ENCODE results near the gene CLEC3B. TPM values are rescaled to one million over a fixed set of nuclear protein-coding genes. Genes with fewer than 3 reads are reported as not detected.
A peak's percentile ranks its signal among the peaks of the same experiment; 100 is the strongest.
"Not testable (repeated sequence)": the region's sequence is repeated elsewhere in the genome, so short reads cannot be mapped to it uniquely, and the experiment has no call there.

CLEC3B gene, protein sequence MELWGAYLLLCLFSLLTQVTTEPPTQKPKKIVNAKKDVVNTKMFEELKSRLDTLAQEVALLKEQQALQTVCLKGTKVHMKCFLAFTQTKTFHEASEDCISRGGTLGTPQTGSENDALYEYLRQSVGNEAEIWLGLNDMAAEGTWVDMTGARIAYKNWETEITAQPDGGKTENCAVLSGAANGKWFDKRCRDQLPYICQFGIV
- polyA plus RNA-seq (ENCODE audit: insufficient read length in 4 of 4), result 10 to 100 TPM; 27.0 to 76.6 (median 35.8) TPM

DNA sequence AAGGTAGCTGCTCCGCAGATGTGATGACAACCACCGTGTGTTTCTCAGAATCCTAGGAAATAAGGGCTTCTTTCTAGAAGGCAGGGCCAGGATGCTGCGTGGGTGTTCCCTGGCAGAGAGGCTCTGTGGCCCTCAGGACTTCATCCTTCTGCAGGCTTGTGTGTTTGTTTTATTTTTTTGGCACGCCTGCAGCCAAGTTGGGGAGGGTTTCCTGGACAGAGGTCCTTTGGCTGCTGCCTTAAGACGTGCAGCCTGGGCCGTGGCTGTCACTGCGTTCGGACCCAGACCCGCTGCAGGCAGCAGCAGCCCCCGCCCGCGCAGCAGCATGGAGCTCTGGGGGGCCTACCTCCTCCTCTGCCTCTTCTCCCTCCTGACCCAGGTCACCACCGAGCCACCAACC lies at the start of gene CLEC3B:
CLEC3B (plus strand) TSS at position 266 of the 400 bp plus-strand sequence; CDS start at position 326, 60 bp downstream.
- DNase-seq (ENCODE audit: low read depth in 4 of 4, low spot score in 3 of 4), result no peak

DNA sequence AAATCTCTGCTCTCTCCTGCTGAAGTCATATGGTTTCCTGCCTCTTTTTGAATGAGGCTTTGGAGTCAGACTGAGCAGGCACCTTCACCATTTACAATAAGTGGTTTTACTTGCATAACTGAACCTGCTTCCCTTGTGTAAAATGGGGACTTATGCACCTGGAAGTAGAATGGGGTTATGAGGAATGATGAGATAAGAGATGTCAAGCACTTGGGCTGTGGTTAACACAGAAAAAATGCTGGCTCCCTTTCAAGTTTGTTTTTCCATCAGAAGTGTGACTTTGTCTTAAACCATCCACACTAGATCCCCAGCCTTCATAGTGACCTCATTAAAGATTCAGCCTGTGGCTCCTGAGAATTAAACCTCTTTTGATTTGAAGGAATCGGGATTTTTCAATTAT lies 44.9 kb upstream of the CLEC3B start:
- DNase-seq (ENCODE audit: low read depth in 4 of 4, low spot score in 3 of 4), result no peak

DNA sequence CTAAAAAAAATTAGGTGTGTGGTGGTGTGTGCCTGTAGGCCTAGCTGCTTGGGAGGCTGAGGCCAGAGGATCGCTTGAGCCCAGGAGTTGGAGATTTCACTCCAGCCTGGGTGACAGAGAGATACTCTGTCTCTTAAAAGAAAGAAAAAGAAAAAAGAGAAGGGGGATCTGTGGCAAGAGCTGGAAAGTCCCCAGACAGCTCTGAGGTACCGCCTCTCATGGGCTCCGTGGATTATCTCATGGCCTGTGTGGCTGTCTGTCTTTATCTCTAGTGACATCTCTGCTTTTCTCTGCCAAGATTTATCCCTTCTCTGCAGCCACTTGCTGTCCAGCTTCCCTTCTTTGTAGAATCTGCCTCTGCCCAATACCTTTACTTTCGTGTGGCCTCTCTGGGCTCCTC lies 44.4 kb upstream of the CLEC3B start:
- no peak for DNase-seq (ENCODE audit: low read depth in 4 of 4, low spot score in 3 of 4)

DNA sequence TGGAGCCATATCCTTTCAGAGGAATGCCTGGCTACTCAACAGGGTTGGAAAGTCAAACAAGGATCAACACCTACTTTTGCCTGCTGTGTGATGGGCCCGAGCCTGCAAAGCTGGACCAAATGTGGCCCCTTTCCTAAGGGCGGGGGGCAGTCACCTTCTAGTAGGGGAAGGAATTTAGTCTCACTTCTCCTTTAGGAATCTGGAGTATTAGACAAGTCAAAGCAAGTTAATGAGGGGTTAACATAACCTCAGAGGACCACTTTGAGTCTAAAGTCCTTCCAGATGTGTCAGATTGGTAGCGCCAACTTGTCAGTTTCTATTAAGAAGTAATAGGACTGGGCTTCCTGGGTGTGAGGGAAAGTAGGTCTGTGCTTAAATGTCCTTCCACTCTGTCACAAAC lies 43.3 kb upstream of the CLEC3B start:
- no peak for DNase-seq (ENCODE audit: low read depth in 4 of 4, low spot score in 3 of 4)

DNA sequence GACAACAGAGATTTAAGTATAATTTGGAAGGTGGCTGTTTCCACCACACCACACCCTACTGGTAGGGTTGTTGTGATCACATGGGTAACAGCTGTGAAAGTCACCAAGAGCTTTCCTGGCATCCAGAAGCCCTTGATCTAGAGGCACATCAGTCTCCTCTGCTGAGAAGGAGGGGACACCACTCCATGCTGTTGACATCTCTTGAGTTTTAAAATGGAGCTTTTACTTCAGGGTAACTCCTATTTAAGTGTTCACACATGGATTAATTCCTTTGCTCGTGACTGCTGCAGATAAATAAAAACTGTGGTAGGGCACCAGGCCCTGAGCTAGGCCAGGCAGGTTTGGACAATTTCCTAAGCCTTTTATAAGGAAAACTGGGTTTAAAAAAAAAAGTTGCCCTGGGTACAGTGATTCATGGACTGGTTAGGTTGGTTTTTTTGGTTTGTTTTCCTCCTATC lies 42.6 kb upstream of the CLEC3B start:
- no peak for DNase-seq (ENCODE audit: low read depth in 4 of 4, low spot score in 3 of 4)

DNA sequence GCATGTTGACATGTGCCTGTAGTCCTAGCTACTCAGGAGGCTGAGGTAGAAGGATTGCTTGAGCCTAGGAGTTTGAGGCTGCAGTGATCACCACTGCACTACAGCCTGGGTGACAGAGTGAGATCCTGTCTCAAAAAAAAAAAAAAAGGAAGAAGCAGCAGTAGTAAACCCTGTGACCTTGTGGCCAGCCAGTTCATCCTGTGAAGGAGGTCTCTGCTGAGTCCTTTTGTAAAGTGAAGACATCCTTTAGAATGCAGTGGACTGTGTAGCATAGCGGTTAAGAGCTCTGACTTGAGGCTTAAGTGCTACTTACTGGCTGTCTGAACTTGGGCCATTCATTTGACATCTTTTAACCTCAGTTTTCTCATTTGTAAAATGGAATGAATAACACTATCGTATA lies 41.8 kb upstream of the CLEC3B start:
- DNase-seq (ENCODE audit: low read depth in 4 of 4, low spot score in 3 of 4), result no peak

DNA sequence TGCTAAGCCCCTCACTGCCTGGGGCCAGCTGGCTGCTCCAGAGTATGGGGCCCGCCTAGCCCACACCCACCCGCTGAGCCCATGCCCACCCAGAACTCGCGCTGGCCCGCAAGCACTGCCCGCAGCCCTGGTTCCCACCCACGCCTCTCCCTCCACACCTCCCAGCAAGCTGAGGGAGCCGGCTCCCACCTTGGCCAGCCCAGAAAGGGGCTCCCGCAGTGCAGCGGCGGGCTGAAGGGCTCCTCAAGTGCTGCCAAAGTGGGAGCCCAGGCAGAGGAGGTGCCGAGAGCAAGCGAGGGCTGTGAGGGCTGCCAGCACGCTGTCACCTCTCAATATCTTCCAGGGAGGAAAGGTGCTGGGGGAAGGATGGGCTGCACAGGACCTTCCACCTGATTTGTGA lies 39.8 kb upstream of the CLEC3B start:
- not testable (repeated sequence) for DNase-seq (ENCODE audit: low read depth in 4 of 4, low spot score in 3 of 4)

DNA sequence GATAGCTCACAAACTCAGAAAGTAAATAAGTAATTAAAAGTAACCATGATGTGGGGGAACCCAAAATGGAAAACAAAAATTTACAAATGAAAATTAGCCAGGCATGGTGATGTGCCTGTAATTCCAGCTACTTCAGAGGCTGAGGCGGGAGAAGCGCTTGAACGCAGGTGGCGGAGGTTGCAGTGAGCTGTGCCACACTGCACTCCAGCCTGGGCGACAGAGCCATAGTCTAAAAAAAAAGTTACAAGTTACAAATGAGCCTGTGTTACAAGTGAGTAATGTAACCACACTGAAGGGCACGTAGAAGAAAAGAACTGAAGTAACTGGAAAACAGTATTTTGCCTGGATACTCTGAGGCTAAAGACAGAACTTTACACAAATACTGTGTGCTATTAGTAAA lies 38.8 kb upstream of the CLEC3B start:
- no peak for DNase-seq (ENCODE audit: low read depth in 4 of 4, low spot score in 3 of 4)

DNA sequence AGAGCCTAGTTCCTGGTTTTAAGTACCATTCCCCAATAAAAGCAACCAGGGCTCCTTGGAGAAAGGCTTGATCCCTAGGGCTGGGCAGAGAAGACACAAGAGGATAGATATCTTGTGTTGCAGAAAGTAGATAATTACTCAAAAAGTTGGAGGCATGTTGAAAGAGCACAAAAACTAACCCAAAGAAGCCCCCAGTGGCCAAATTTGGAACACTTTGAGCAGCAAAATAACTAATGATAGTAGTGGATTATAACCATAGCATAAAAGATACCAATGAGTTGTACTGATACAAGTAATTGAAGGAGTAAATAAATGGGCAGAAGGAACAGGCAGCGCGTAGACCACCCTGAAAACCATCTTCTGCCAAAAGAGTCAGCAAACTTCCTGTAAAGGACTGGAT lies 38.0 kb upstream of the CLEC3B start:
- no peak for DNase-seq (ENCODE audit: low read depth in 4 of 4, low spot score in 3 of 4)

DNA sequence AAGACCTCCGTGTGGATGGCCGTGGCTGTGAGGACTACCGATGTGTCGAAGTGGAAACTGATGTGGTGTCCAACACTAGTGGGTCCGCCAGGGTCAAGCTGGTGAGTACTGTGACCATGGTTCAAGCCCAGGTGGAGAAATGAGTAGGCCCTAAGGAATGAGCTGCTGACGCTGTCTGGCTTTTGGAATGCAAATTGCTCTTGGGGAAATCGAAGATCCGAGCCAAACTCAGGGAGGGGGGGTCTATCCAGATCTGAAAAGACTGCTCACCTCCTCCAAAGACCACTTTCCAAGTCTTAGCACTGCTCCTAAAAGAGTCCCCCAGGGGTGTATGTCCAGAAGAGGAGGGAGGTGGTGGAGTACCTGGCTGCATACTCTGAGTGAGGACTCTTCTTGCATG lies 37.0 kb upstream of the CLEC3B start:
- DNase-seq (ENCODE audit: low read depth in 4 of 4, low spot score in 3 of 4), result no peak

DNA sequence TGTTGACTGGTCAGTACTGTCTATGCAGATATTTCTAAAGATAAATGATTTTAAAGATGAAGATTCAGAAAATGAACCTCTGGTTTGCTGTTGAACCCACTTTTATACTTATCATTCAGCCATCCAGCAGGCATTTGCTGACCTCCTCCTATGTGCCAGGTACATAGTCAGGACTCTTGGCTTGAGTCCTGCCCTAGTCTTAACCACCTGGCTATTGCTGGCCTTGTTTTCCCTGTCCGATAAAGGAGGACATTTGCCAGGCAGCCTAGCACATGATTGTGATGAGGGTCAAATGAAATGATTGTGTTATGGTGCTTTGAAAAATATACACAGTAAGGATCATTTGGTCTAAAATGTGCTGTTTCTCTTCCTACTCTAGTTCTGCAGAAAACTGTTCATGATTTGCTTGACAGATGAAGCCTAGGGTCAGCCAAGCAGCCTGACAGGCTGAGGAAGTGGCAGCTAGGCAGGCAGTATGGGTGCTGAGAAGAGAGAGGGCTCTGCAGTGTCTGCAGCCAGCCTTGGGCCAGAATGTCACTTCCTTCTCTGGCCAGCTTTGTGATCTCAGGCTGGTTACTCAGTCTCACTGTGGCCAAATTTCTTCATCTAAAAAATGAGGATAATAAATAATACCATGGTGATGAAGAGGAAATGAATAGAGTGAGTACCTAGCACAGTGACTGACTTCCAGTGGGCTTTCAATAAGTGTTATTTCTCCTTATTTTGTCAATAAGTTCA lies 36.3 kb upstream of the CLEC3B start:
- no peak for DNase-seq (ENCODE audit: low read depth in 4 of 4, low spot score in 3 of 4)

DNA sequence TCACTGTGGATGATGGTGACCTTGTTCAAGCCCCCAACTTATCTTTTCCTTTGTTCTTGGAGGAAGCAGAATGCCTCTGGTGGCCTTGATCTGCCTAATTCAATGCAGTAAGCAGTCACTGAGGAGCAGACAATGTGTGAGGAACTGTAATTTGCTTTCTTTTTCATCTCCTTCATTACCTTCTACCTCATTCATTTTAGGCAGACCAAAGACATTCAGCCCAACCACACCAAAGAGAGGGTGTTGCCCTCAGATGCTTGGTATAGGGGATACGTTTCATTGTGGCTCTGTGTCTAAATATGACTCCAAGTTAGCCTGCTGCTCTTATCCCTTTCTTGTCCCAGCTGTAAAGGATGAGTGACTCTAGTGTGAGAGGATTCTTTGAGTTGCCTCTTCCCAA lies 34.8 kb upstream of the CLEC3B start:
- DNase-seq (ENCODE audit: low read depth in 4 of 4, low spot score in 3 of 4), result no peak

DNA sequence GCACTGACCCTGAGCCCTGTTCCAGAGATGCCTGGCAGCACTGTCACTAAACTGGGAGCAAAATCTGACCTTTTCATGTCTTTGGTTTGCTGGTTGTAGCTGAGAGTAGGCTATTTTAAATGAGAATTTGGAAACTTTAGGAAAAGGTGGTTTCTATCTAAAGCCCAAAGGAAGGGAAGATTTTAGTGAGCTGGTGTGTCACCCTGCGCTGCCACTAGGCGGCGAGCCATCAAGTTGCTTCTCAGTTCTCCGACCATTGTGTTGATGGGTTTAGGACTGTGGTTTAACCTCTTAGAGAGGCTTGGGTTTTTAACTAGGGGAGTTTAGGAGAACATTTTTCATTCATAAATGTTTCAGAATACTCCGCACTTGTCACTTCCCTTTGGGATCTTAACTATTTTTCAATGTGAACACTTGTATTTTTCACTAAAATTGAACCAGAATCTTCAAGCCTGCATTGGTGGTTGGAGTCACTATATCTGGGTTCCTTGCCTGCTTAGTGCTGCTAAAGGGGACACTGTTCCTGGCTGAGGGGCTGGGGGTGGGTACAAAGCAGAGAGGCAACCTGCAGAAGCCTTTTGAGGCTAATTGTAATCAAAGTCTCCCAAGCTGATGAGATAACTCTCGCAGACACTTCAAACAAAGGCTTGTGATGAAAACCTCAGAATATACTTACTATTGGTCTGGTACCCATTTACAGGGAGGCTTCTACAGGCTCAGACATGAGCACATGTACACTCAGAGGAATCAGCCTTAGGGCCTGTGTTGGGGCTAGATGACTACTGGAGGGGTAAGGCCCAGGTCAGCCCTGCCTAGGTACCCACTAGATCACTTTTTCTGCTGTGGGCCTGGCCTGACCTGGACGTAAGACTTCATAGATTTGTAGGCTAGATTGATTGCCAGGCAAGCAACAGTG lies 33.3 kb upstream of the CLEC3B start:
- no peak for DNase-seq (ENCODE audit: low read depth in 4 of 4, low spot score in 3 of 4)

DNA sequence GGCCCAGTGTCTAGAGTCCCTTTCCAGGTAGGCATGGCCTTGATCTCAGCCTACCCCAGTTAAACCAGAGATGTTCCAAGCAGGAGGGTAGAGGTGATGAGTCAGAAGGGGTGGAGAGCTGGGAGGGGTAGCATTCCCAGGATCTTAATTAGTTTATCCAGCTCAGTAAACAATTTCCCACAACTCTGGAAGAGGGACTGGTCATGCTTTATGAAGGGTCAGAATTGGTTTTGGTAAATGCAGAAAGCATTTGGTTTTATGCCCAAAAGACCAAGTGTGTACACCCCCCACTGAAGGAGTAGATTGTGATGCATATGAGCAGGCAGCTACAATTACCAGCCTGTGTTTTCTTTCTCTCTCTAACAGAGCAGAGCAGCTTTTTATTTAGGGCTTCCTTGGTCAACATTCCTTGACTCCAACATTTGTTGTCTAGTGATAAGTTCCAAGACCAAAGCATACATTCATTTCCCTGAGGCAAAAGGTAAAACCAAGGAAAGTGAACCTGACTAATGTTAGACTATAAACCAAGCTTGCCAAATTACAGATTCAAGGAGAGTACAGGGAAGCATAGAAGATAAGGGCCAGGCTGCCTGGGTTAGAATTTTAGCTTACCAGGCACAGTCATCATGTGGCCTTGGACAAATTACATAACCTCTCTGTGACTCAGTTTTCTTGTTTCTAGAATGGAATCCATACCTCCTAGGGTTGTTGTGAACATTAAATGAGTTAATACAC lies 32.5 kb upstream of the CLEC3B start:
- no peak for DNase-seq (ENCODE audit: low read depth in 4 of 4, low spot score in 3 of 4)

DNA sequence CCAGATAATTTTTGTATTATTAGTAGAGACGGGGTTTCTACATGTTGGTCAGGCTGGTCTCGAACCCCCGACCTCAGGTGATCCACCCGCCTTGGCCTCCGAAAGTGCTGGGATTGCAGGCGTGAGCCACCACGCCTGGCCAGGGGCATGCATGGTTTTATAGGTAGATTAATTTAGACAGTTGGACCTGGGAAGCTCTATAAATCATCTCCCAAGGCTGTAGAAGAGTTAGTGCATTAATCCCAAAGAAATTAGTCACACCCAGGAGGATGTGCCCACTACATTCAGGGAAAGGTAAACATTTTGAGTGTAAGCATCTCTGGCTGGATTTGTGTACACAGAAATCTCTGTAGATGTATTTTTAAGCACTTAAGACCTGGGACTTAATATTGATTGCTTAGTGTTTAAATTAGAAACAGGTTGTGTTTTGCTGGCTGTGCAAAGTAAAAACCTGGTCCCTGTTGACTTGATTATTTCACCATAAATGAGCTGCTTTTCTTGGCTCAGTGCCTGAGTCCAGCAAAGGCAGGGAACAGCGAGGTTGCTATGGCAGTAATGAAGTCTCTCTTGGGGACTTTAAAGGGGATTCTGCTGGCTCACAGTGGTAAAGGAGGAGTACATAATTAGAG lies 30.8 kb upstream of the CLEC3B start:
- DNase-seq (ENCODE audit: low read depth in 4 of 4, low spot score in 3 of 4), result peak in 2 of 4 donors; percentile 47 to 72

DNA sequence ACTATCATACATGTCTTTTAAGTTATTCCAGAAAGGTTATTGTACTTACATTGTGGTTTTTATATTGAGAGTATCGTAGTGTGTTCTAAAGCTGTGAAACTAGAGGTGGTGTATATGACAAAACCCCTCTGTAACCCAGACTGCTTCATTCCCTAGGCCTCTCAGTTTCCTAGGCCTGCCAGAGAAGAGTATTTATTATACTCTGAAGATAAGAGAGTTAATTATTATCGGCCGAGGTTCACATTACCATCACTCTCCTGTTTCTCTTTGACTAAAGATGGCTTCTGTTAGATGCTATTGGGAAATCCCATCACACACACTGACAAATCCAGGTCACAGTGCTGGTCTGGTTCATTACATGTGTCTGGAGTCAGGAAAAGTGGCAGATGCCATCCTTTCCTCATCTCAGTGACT lies 29.5 kb upstream of the CLEC3B start:
- DNase-seq (ENCODE audit: low read depth in 4 of 4, low spot score in 3 of 4), result no peak

DNA sequence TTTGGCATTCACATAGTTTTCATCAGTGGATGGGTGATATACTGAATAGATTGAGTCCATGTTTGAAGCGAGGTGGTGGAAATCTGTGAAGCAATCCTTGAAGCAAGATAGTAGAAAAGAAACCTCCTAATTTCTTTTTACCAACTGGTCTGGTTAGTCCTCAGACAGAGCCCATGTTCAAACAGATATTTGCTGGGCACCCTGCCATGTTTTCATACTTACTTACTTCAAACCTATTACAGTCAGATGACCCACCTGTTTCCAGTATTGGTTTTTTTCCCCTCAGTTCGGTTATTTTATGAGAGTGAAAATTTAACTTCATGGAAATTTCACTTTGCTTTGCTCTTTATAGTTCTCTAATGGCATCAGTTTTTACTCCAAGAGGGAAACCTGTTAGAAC lies 26.3 kb upstream of the CLEC3B start:
- DNase-seq (ENCODE audit: low read depth in 4 of 4, low spot score in 3 of 4), result no peak

DNA sequence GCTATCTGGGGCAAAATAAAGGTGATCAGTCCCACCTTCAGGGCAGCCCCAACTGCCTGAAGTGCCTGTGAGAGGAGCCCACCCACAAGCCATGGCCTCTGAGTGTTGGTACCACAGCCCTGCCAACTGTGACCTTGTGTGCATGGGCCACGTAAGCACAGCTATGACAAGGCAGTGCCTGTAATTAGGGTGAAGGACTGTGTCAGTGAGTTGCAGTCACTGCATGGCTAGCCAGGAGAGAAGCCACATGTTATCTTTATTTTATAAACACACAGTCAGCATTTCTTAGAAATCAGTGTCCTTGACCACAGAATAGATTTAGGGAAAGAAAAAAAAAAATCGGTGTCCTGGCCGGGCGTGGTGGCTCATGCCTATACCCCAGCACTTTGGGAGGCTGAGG lies 25.3 kb upstream of the CLEC3B start:
- no peak for DNase-seq (ENCODE audit: low read depth in 4 of 4, low spot score in 3 of 4)

DNA sequence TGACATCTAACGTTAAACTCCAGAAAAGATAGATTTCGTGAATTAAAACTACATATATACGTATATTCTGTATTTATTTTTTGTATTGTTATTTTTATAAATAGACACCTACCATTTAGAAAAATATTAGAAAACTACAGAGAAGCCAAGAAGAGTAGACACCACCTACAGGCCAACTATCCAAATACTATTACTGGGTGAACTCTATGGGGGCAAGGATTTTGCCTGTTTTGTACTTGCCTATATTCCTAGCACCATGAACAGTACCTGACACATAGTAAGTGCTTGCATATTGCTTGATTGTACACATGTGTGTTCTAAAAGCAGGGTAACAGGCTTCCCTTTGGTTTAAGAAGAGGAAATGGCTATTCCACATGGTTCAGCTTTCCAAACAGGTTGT lies 24.4 kb upstream of the CLEC3B start:
- DNase-seq (ENCODE audit: low read depth in 4 of 4, low spot score in 3 of 4), result no peak

DNA sequence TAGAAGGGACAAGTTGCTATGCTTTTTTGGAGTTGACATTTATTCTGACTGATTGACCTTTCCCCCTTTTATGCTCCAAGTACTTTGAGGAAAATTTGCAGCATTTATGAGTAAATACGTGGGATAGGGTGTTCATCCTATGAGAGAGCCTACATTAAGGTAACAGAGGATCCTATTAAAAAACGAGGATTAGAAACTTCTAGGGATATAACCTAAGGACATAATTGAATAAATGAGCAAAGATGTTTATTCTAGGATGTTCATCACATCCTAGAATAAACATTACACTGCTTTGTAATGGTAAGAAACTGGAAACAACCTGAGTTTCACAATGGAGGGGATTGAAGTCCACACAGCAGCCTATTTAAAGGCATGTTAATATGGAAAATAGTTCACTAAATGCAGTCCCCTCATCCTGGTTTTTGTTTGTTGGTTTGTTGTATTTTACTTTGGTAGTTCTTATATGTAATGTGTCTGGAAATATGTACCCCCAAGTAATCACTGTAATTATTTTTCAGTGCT lies 23.9 kb upstream of the CLEC3B start:
- no peak for DNase-seq (ENCODE audit: low read depth in 4 of 4, low spot score in 3 of 4)

All from left renal pelvis (tissue), 4 donors.